COLO668 (cell line): Measurements from ENCODE around the gene TRMT1.
A peak's percentile ranks its signal among the peaks of the same experiment; 100 is the strongest.
"Not testable (repeated sequence)": the region's sequence is repeated elsewhere in the genome, so short reads cannot be mapped to it uniquely, and the experiment has no call there.

Experiments
- DNase-seq: peaks from one replicate; lab custom pipeline; 2025; ENCODE audit not compliant: unreplicated experiment; lab: John Stamatoyannopoulos, UW

The TRMT1 gene

DNA sequence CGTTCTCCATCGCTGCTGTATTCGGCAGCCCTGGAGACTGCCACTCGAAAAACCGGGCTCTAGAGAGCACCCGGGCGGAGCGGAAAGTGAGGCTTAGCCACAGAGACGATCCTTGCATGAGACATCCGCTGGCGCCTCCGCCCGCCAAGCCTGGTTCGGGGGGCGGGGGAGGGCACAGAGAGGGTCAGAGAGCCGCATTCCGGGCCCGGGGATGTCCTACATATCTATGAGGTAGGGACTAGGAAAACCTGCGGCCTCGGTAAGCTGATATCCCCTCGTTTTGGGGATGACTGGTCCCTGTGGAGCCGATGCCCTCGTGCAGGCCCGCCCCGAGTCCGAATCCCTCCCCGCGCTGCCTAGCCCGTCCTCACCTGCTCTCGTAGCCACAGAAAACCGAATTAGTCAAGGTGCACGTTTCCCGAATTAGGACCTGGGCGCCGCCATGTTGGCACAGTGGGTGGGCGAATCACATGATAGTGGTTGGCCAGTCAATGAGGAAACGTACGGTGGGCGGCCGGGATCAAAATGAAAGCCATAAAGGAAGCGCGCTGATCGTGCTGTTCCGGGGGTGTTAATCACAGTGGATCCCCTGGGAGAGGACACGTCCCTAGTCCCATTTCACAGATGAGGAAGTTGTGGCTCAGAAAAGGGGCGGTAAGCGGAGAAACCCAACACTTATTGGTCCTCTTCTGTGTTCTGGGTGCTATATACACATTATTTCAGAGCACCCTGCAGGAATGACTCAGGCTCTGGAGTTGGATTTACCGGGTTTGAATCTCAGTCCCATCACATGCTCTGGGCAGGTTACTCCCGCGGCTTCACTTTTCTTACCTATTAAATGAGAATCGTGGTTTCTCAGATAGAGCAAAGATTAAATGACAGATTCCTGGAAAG lies at the start of gene TRMT1:
TSS of gene TRMT1 (minus strand) at position 459 of the 894 bp plus-strand sequence. CDS start at position 118, 341 bp downstream.
- peak; percentile 94 for DNase-seq

GRCh38 chr19:13166151-13166550 lies 49.6 kb upstream of the TRMT1 start:
- DNase-seq = not testable (repeated sequence)

DNA sequence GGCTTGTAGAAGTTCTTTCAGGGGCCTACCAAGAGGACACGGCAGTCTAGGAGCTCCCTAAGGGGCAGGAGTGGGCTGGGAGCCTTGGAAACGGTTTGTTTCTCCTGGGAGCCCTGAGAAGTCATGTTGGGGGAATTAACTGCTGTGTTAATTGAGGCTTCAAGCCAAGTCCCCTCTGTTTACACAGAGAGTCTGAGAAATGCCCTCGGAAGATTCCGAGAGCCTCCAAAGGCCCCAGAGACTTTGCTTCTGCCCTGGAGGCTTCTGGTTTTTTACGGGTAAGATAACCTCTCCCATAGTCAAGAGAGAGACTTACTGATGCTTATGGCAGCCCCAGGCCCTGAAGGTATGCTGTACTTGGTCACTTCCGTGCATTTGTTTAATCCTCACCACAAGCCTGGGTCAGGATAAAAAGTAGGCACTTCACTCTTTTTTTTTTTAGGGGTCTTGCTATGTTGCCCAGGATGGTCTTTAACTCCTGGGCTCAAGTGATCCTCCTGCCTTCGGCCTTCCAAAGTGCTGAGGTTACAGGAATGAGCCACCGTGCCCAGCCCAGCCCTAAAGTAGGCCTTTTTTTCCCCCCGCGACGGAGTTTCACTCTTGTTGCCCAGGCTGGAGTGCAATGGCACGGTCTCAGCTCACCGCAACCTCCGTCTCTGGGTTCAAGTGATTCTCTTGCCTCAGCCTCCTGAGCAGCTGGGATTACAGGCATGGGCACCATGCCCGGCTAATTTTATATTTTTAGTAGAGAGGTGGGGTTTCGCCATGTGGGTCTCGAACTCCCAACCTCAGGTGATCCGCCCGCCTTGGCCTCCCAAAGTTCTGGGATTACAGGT lies 48.8 kb upstream of the TRMT1 start:
- no peak for DNase-seq

GRCh38 chr19:13164343-13165161 lies 48.0 kb upstream of the TRMT1 start:
- DNase-seq = peak; percentile 65

DNA sequence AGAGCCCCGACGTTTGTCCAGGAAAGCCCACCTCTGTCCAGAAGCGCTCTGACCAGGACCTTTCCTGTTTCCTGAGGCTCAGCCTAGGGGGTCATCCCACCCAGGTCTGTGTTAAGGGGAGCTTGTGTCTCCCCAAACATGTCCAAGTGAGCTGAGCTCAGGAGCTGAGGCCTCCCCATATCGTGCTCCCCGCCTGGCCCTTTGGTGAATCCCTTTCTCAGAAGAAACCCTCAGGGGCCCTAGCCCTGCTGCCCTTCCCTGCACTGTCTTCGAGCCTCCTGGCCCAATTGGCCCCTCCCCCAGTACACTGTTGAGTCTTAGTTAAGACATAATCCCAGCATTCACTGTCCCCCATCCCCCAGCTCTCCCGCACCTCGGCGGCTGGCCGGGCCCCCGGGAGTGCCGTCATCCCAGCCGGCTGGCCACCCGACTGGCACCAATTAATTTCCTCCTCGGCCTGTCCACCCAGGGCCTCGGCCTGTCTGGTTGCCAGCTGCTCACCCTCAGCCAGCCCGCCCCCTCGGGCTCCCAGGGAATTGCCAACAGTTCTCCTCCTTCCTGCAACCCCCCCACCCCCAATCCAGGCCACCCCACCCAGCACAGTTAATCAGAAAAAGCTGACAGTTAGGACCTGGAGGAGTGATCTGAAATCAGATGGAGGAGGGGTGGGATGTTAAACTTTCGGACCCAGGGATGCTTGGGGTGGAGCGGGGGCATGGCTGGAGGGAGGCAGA lies 47.2 kb upstream of the TRMT1 start:
- peak; percentile 75 for DNase-seq

GRCh38 chr19:13162724-13163608 lies 46.4 kb upstream of the TRMT1 start:
- DNase-seq = peak; percentile 96

- no peak for DNase-seq
Observed at GRCh38 chr19:13160557-13160956, 44.0 kb upstream of the TRMT1 start.

- no peak for DNase-seq
Observed at GRCh38 chr19:13159713-13160112, 43.2 kb upstream of the TRMT1 start.

GRCh38 chr19:13155472-13156359 lies 39.2 kb upstream of the TRMT1 start:
- peak; percentile 85 for DNase-seq

GRCh38 chr19:13154911-13155471 lies 38.5 kb upstream of the TRMT1 start:
- DNase-seq = peak; percentile 95

DNA sequence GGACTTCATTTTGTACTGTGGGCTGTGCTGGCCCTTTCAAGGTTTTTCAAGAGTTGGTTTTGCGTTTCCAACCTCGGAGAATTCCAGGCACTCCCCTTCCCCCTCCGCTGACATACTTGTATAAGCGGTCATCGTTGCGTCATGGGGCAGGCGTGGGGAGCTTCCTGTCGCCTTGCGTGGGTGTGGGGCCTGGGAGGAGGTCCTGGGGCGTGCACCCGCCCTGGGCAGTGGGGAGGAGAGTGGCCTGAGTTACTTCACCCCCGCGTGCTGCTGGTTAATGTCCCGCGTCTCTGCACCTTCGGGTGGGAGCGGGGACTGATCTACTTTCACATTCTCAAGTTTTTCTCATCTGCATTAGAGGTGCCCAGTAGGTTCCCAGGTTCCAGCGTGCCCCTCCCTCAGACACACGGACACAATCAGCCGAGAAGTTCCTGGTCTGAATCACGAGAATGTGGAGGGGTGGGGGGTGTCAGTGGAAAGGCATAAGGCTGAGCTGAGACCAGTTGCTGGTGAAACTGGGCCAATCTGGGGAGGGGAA lies 37.8 kb upstream of the TRMT1 start:
- peak; percentile 84 for DNase-seq

GRCh38 chr19:13153569-13154240 lies 37.2 kb upstream of the TRMT1 start:
- DNase-seq = peak; percentile 70

DNA sequence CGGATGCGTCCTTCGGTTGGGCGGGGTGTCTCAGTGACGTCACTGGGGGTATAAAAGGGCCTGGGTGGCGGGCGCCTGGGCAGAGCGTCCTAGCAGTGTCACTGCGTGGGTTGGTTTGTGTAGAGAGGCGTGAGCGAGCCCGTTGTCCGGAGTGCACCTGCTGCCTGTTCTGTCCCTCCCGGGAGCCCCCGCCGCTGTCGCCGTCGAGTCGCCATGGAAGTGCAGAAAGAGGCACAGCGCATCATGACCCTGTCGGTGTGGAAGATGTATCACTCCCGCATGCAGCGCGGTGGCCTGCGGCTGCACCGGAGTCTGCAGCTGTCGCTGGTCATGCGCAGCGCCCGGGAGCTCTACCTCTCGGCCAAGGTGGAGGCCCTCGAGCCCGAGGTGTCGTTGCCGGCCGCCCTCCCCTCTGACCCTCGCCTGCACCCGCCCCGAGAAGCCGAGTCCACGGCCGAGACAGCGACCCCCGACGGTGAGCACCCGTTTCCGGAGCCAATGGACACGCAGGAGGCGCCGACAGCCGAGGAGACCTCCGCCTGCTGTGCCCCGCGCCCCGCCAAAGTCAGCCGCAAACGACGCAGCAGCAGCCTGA lies 36.5 kb upstream of the TRMT1 start:
- DNase-seq = peak; percentile 93

DNA sequence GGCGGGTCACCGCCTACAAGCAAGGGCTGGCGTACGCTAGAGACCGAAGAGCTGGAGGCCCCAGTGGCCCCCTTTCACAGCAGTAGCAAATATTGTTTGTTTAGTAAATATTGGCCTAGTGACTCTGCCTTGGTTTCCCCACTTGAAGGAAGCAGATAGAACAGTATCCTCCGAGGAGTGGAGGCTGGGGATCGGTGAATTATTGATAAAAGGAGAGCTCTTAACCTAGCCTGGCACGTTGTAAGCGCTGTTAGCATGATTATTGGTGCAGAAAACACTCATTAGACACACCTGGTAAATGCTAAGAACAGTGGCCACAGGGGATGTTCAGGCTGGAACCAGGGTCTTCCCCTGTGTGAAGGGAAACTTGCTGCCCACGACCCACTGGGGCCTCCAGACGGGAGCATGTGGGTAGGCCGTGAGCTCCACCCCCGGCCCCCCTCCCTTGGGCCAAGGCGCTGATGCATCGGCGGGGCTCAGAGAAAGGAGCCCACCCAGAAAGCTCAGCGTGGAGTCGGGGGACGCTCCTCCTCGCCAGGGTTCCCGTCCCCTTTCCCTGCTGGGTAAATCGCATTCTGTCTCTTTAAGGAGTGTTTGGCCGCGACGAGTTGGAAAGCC lies 35.9 kb upstream of the TRMT1 start:
- DNase-seq = no peak

DNA sequence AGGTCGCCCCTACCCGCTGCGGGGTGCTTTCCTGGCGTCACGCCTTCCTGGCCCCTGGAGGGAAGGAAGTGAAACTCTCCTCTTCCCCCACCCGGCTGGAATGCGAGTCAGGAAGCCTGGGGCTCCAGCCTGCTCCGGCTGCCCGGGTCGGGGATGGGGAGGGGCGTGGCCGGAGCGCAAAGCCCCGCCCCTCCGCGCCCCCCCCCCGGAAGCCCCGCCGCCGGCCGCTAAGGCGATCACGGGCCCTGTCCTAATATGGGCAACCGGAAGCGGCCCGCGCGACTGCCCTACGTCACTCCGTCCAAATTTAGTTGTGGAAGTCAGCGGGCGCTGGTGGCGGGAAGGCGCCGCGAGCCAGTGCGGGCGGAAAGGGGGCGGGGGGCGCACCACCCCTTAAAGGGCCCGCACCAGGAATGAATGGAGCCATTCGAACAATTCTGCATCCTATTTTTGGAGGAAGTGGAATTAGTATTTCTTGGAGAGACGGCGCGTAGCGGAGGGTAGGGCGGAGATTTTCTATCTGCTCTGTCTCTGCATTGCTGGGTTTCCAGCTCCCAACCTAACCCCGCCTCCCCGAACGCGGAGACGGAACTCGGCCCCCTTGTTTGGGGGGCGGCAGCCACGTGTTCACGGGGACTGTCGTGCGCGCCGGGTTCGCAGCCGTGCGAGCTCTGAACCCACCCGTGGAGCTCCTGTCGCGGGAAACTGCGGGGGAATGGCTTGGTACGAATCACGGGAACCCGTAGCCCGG lies 35.2 kb upstream of the TRMT1 start:
- peak; percentile 96 for DNase-seq
